ENCODE results near the gene TMEM39A. TPM values are rescaled to one million over a fixed set of nuclear protein-coding genes. Genes with fewer than 3 reads are reported as not detected.

TMEM39A gene
- total and polyA plus RNA-seq, 10 of the 15 experiments (the other 5 are each of a cell fraction or from before 2014, with no cell fraction given) = 10.8 to 44.7 (median 33.2) TPM

DNA sequence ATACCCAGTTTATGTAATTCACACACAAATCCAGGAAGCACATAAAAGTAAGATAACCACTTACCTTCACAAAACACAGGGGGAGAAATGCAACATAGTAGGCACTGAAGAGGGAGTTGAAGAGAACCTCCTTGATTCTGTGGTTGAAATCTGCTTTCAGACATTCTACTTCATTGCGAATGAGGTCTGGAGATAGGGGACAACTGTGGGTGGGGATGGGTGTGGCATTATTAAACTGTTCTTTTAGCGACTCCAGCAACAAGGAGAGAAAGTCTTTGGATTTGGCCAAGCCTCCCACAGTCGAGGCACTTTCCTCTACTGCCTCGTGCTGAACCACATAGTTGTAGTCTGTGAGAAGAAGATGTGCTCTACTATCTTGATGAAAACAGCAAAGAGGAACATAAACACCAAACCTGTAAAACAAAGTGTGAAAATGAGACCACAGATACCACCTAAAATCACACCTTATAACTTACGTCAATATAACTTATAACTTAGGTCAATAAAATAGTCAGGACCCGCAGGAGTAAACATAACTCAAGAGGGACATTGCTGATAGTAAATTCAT is 25.6 kb downstream of the TMEM39A start:
- H3K36me3 ChIP-seq (ENCODE audit: control insufficient read depth in 2 of 2, insufficient read depth in 2 of 2, low read length in 1 of 2) = peaks cover 2 to 42% of the 10 kb centered on the region in 2 experiments
- H3K4me3 ChIP-seq = no peak overlapping the region
- in situ Hi-C loops (cut with MboI) = no loop called here
- H3K4me2 ChIP-seq (ENCODE audit: control insufficient read depth, insufficient read depth) = no peak overlapping the region
- no peak for FAIRE-seq
- DNase-seq (ENCODE audit: low read depth, low spot score) = no peak
- no peaks in the 10 kb centered on the region for H3K27me3 ChIP-seq (replicated peaks in 1 of 2; ENCODE audit: control insufficient read depth in 2 of 2, insufficient read depth in 2 of 2, low read length in 1 of 2)
- BruUV-seq (replicated peaks) = no TSS peak
- 89% methylated on average over 6 of the region's 6 CpGs for WGBS (ENCODE audit: insufficient coverage, insufficient replicate concordance, low lambda C conversion rate, missing lambda C conversion rate)
- no peaks in the 10 kb centered on the region for H3K79me2 ChIP-seq (ENCODE audit: control insufficient read depth, insufficient read depth, low read length)
- POLR2A ChIA-PET = no interaction called here
- CTCF ChIA-PET = interaction anchor here (0.5 to 1.1 kb wide), 2 partner anchors 21 to 30 kb away, joined by 3 read pairs; no protein-coding TSS in a partner anchor
- H3K9ac ChIP-seq (ENCODE audit: control insufficient read depth, insufficient read depth, low read length) = no peak overlapping the region
- no peaks in the 10 kb centered on the region; the same call in 2 of the 3 replicates for H3K9me3 ChIP-seq (replicated peaks; ENCODE audit: control insufficient read depth, insufficient read depth, low read length)
- H2AFZ ChIP-seq (ENCODE audit: control insufficient read depth, low read depth, low read length) = no peak overlapping the region
- intact Hi-C loops (cut with micrococcal nuclease; ENCODE audit: unreplicated experiment) = no loop called here
- RAD21 ChIA-PET (ENCODE audit: unreplicated experiment) = no interaction called here
- TF ChIP-seq SIN3A (IDR thresholded peaks at IDR 0.05; ENCODE audit: low read depth, low read length) (no peak), CHD2 (IDR thresholded peaks at IDR 0.05; ENCODE audit: borderline replicate concordance, low read depth, low read length) (no peak), IKZF2 (IDR thresholded peaks at IDR 0.05) (no peak), BACH1 (IDR thresholded peaks at IDR 0.05; ENCODE audit: borderline replicate concordance) (no peak), PAX5 (IDR thresholded peaks at IDR 0.05; ENCODE audit: borderline replicate concordance, low read depth, low read length) (no peak), EGR1 (IDR thresholded peaks at IDR 0.05; ENCODE audit: borderline replicate concordance in 1 of 2, low read depth in 2 of 2, low read length in 2 of 2) (no peak), NBN (IDR thresholded peaks at IDR 0.05) (no peak), MTA2 (IDR thresholded peaks at IDR 0.05; ENCODE audit: low read depth) (no peak), CBX5 (IDR thresholded peaks at IDR 0.05; ENCODE audit: low read depth) (no peak)
- TF ChIP-seq, protein P1, sequence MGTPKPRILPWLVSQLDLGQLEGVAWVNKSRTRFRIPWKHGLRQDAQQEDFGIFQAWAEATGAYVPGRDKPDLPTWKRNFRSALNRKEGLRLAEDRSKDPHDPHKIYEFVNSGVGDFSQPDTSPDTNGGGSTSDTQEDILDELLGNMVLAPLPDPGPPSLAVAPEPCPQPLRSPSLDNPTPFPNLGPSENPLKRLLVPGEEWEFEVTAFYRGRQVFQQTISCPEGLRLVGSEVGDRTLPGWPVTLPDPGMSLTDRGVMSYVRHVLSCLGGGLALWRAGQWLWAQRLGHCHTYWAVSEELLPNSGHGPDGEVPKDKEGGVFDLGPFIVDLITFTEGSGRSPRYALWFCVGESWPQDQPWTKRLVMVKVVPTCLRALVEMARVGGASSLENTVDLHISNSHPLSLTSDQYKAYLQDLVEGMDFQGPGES (IDR thresholded peaks at IDR 0.05) = no peak
- TF ChIP-seq, protein P2, sequence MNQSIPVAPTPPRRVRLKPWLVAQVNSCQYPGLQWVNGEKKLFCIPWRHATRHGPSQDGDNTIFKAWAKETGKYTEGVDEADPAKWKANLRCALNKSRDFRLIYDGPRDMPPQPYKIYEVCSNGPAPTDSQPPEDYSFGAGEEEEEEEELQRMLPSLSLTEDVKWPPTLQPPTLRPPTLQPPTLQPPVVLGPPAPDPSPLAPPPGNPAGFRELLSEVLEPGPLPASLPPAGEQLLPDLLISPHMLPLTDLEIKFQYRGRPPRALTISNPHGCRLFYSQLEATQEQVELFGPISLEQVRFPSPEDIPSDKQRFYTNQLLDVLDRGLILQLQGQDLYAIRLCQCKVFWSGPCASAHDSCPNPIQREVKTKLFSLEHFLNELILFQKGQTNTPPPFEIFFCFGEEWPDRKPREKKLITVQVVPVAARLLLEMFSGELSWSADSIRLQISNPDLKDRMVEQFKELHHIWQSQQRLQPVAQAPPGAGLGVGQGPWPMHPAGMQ (IDR thresholded peaks at IDR 0.05; ENCODE audit: borderline replicate concordance) = no peak
- TF ChIP-seq, protein P3, sequence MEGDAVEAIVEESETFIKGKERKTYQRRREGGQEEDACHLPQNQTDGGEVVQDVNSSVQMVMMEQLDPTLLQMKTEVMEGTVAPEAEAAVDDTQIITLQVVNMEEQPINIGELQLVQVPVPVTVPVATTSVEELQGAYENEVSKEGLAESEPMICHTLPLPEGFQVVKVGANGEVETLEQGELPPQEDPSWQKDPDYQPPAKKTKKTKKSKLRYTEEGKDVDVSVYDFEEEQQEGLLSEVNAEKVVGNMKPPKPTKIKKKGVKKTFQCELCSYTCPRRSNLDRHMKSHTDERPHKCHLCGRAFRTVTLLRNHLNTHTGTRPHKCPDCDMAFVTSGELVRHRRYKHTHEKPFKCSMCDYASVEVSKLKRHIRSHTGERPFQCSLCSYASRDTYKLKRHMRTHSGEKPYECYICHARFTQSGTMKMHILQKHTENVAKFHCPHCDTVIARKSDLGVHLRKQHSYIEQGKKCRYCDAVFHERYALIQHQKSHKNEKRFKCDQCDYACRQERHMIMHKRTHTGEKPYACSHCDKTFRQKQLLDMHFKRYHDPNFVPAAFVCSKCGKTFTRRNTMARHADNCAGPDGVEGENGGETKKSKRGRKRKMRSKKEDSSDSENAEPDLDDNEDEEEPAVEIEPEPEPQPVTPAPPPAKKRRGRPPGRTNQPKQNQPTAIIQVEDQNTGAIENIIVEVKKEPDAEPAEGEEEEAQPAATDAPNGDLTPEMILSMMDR (IDR thresholded peaks at IDR 0.05 in 2 of 3, conservative IDR thresholded peaks at IDR 0.05 in 1 of 3; ENCODE audit: control insufficient read depth in 2 of 3, extremely low read depth in 1 of 3, insufficient read depth in 1 of 3, low read depth in 3 of 3, low read length in 3 of 3) = no peak
- H4K20me1 ChIP-seq (ENCODE audit: control insufficient read depth, insufficient read depth) = no peaks in the 10 kb centered on the region
- H3K4me1 ChIP-seq (ENCODE audit: control insufficient read depth, insufficient read depth, low read length) = no peaks in the 10 kb centered on the region
- no peak overlapping the region for H3K27ac ChIP-seq (ENCODE audit: control insufficient read depth, insufficient read depth)
- peak; percentile 42; the same call in 2 of the 3 replicates for ATAC-seq
- SMC1A ChIA-PET (ENCODE audit: uncharacterized antibody, unreplicated experiment) = interaction anchor here (0.6 to 1.0 kb wide), 2 partner anchors 11 to 69 kb away, joined by 3 read pairs; no protein-coding TSS in a partner anchor

All from GM12878 (cell line).